Anterior cingulate cortex (tissue), 58 donors: ENCODE data around the gene SHOC1.
"Not testable (repeated sequence)": the region's sequence is repeated elsewhere in the genome, so short reads cannot be mapped to it uniquely, and the experiment has no call there.

Source experiments
- DNase-seq, 58 donors: peaks; one replicate each; lab custom pipeline; 2025; lab: John Stamatoyannopoulos, UW

The SHOC1 gene

GRCh38 chr9:111794835-111795556 is at the start of gene SHOC1:
SHOC1 (minus strand) TSS chr9:111794937; CDS start chr9:111791418, 3,519 bp downstream.
- DNase-seq: peak in 1 of 58 donors; percentile 4

GRCh38 chr9:111843971-111844370 is 49.2 kb upstream of the SHOC1 start:
- no peak for DNase-seq

- DNase-seq: no peak
Observed at GRCh38 chr9:111842313-111842712, 47.6 kb upstream of the SHOC1 start.

- no peak for DNase-seq
Observed at GRCh38 chr9:111840442-111840841, 45.7 kb upstream of the SHOC1 start.

GRCh38 chr9:111839987-111840386 is 45.2 kb upstream of the SHOC1 start:
- DNase-seq: no peak

GRCh38 chr9:111839387-111839786 is 44.6 kb upstream of the SHOC1 start:
- DNase-seq: no peak

- no peak for DNase-seq
Observed at GRCh38 chr9:111838439-111838838, 43.7 kb upstream of the SHOC1 start.

- no peak for DNase-seq
Observed at GRCh38 chr9:111836311-111836710, 41.6 kb upstream of the SHOC1 start.

- no peak for DNase-seq
Observed at GRCh38 chr9:111833941-111834340, 39.2 kb upstream of the SHOC1 start.

GRCh38 chr9:111832449-111832848 is 37.7 kb upstream of the SHOC1 start:
- DNase-seq: no peak

GRCh38 chr9:111831371-111832108 is 36.8 kb upstream of the SHOC1 start:
- no peak for DNase-seq

- DNase-seq: no peak
Observed at GRCh38 chr9:111828193-111828592, 33.5 kb upstream of the SHOC1 start.

GRCh38 chr9:111825468-111826145 is 30.9 kb upstream of the SHOC1 start:
- no peak for DNase-seq

GRCh38 chr9:111821006-111821528 is 26.3 kb upstream of the SHOC1 start:
- no peak for DNase-seq

GRCh38 chr9:111819360-111819759 is 24.6 kb upstream of the SHOC1 start:
- no peak for DNase-seq

GRCh38 chr9:111815285-111816070 is 20.7 kb upstream of the SHOC1 start:
- no peak for DNase-seq

- no peak for DNase-seq
Observed at GRCh38 chr9:111812337-111812736, 17.6 kb upstream of the SHOC1 start.

GRCh38 chr9:111810908-111811307 is 16.2 kb upstream of the SHOC1 start:
- DNase-seq: no peak

GRCh38 chr9:111810415-111810814 is 15.7 kb upstream of the SHOC1 start:
- DNase-seq: not testable (repeated sequence)

- DNase-seq: no peak
Observed at GRCh38 chr9:111807197-111807596, 12.5 kb upstream of the SHOC1 start.
